NAMALWA (cell line): ENCODE measurements around the gene TLDC2.
"Not testable (repeated sequence)": the region's sequence is repeated elsewhere in the genome, so short reads cannot be mapped to it uniquely, and the experiment has no call there.

ENCODE experiments used
- DNase-seq: peaks from one replicate; pipeline ENCODE4 v3.0.0-alpha.2; 2015; ENCODE audit warnings: low spot score

The TLDC2 gene

GRCh38 chr20:36875702-36876472 is at the start of gene TLDC2:
Gene TLDC2, plus strand, starts transcription at chr20:36876138. Its CDS starts 37 bp downstream, at chr20:36876175.
- DNase-seq, result no peak

GRCh38 chr20:36826554-36827244 is 49.2 kb upstream of the TLDC2 start:
- DNase-seq, result no peak

GRCh38 chr20:36827541-36828279 is 48.2 kb upstream of the TLDC2 start:
- no peak for DNase-seq

- DNase-seq, result no peak
These were observed 44.9 kb upstream of the TLDC2 start for GRCh38 chr20:36830791-36831691.

- no peak for DNase-seq
These were observed 43.1 kb upstream of the TLDC2 start for GRCh38 chr20:36832791-36833190.

GRCh38 chr20:36833275-36834020 is 42.5 kb upstream of the TLDC2 start:
- DNase-seq, result no peak

GRCh38 chr20:36835025-36835424 is 40.9 kb upstream of the TLDC2 start:
- DNase-seq, result no peak

GRCh38 chr20:36835453-36836198 is 40.3 kb upstream of the TLDC2 start:
- DNase-seq, result peak; percentile 92

GRCh38 chr20:36836591-36837269 is 39.2 kb upstream of the TLDC2 start:
- DNase-seq, result peak; percentile 80

GRCh38 chr20:36838376-36838775 is 37.6 kb upstream of the TLDC2 start:
- DNase-seq, result peak; percentile 59

- no peak for DNase-seq
These were observed 36.8 kb upstream of the TLDC2 start for GRCh38 chr20:36839150-36839549.

- not testable (repeated sequence) for DNase-seq
These were observed 34.9 kb upstream of the TLDC2 start for GRCh38 chr20:36841030-36841429.

- DNase-seq, result peak; percentile 67
These were observed 30.5 kb upstream of the TLDC2 start for GRCh38 chr20:36845288-36845971.

GRCh38 chr20:36847009-36847709 is 28.8 kb upstream of the TLDC2 start:
- no peak for DNase-seq

- DNase-seq, result no peak
These were observed 28.3 kb upstream of the TLDC2 start for GRCh38 chr20:36847710-36848040.

GRCh38 chr20:36848078-36848660 is 27.8 kb upstream of the TLDC2 start:
- DNase-seq, result no peak

- DNase-seq, result no peak
These were observed 27.3 kb upstream of the TLDC2 start for GRCh38 chr20:36848677-36849076.
